ENCODE data around the gene DNAH2. TPM values are rescaled to one million over a fixed set of nuclear protein-coding genes. Genes with fewer than 3 reads are reported as not detected.

The DNAH2 gene
- total and polyA plus RNA-seq, 9 donors = 0.88 to 10.3 (median 2.5) TPM

DNA sequence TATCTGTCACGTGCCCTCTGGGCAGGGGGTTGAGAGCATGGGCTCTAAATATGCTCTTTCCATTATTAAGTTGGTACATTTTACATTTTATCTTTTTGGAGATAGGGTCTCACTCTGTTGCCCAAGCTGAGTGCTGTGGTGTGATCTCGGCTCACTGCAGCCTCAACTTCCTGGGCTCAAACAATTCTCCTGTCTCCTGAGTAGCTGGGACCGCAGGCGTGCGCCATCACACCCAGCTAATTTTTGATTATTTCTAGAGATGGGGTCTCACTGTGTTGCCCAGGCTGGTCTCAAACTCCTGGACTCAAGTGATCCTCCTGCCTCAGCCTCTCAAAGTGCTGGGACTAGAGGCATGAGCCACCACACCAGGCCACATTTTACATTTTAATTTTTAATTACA is 72.6 kb downstream of the DNAH2 start:
- no peaks in the 10 kb centered on the region for H3K36me3 ChIP-seq
- no peak for DNase-seq
- H3K9me3 ChIP-seq = no peaks in the 10 kb centered on the region
- TF ChIP-seq POLR2A (IDR thresholded peaks at IDR 0.05) (no peak), EP300 (IDR thresholded peaks at IDR 0.05) (no peak)
- TF ChIP-seq, protein P1, sequence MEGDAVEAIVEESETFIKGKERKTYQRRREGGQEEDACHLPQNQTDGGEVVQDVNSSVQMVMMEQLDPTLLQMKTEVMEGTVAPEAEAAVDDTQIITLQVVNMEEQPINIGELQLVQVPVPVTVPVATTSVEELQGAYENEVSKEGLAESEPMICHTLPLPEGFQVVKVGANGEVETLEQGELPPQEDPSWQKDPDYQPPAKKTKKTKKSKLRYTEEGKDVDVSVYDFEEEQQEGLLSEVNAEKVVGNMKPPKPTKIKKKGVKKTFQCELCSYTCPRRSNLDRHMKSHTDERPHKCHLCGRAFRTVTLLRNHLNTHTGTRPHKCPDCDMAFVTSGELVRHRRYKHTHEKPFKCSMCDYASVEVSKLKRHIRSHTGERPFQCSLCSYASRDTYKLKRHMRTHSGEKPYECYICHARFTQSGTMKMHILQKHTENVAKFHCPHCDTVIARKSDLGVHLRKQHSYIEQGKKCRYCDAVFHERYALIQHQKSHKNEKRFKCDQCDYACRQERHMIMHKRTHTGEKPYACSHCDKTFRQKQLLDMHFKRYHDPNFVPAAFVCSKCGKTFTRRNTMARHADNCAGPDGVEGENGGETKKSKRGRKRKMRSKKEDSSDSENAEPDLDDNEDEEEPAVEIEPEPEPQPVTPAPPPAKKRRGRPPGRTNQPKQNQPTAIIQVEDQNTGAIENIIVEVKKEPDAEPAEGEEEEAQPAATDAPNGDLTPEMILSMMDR (IDR thresholded peaks at IDR 0.05) = no peak
- no peak overlapping the region for H3K4me3 ChIP-seq
- no peak overlapping the region for H3K27ac ChIP-seq
- H3K4me1 ChIP-seq (ENCODE audit: insufficient read depth) = no peaks in the 10 kb centered on the region
- H3K27me3 ChIP-seq = no peaks in the 10 kb centered on the region
- intact Hi-C loops (cut with DNase I) = no loop called here
- 89 to 94% (median 91%) methylated on average over 5 of the region's 5 CpGs for WGBS, 3 donors

DNA sequence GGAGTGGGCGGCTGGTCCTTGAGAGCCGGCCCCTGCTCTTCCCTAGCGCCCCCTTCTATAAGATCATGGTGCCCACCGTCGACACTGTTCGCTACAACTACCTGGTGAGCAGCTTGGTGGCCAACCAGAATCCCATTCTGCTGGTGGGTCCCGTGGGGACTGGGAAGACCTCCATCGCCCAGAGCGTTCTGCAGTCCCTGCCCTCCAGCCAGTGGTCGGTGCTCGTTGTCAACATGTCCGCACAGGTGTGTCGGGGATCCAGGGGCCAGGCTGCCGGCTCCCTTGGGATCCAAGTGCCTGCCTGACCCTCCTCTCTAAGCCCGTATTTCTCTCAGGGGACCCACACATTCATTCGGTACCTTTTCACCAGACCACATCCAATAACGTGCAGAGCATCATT is 75.1 kb downstream of the DNAH2 start:
- no peak for DNase-seq
- no peak overlapping the region for H3K4me3 ChIP-seq
- H3K36me3 ChIP-seq = no peaks in the 10 kb centered on the region
- WGBS, 3 donors = 92 to 95% (median 94%) methylated on average over 17 of the region's 17 CpGs
- intact Hi-C loops (cut with DNase I) = no loop called here
- TF ChIP-seq, protein P1 (IDR thresholded peaks at IDR 0.05) = no peak
- TF ChIP-seq POLR2A (IDR thresholded peaks at IDR 0.05) (no peak), EP300 (IDR thresholded peaks at IDR 0.05) (no peak)
- H3K27me3 ChIP-seq = no peaks in the 10 kb centered on the region
- no peaks in the 10 kb centered on the region for H3K9me3 ChIP-seq
- no peaks in the 10 kb centered on the region for H3K4me1 ChIP-seq (ENCODE audit: insufficient read depth)
- no peak overlapping the region for H3K27ac ChIP-seq

DNA sequence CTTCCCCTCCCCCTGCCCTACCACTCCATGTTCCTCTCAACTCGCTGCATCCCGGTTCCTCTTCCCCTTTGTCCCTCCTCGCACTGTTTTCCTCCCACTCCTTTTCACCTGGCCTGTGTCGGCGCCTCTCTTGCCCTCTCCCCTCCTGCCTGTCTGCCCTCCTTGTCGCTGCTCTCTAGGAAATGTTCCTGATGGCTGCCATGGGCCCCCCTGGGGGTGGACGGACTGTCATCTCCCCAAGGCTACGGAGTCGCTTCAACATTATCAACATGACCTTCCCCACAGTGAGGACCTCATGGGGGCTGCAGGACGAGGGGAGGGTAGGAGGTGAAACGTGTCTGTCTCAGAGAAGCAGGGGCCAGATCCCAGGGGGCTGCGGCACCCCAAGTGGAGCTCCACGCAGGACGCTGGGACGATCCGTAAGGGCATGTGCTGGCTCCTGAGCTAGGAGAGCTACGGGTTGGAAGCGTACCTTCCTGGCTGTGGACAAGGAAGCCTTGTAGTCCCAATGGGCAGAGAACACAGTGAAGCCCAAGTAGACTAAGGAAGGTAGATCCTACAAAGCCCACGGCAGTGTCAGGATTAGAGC is 76.6 kb downstream of the DNAH2 start:
- intact Hi-C loops (cut with DNase I) = no loop called here
- DNase-seq = no peak
- H3K27ac ChIP-seq = no peak overlapping the region
- no peak for TF ChIP-seq EP300 (IDR thresholded peaks at IDR 0.05)
- no peaks in the 10 kb centered on the region for H3K36me3 ChIP-seq
- H3K27me3 ChIP-seq = no peaks in the 10 kb centered on the region
- no peak overlapping the region for H3K4me3 ChIP-seq
- 59 to 63% (median 60%) methylated on average over 19 of the region's 19 CpGs for WGBS, 3 donors
- no peaks in the 10 kb centered on the region for H3K9me3 ChIP-seq
- H3K4me1 ChIP-seq (ENCODE audit: insufficient read depth) = no peaks in the 10 kb centered on the region

DNA sequence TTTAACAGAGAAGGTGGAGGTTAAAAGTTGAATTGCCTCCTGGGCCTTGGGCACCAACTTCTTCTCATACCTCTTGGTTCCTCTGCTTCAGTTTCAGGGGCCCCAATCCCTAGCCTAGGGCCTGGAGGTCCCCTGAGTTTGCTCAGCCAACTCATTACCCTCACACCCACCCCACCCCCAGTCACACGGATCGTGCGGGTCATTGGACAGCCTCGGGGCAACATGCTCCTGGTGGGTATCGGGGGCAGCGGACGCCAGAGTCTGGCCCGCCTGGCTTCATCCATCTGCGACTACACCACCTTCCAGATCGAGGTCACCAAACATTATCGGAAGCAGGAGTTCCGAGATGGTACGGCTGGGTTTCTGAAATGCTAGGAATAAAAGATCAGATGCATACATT is 80.4 kb downstream of the DNAH2 start:
- Histone ChIP-seq H3K27me3 (no peaks in the 10 kb centered on the region), H3K4me1 (ENCODE audit: insufficient read depth) (no peaks in the 10 kb centered on the region), H3K4me3 (no peak overlapping the region), H3K27ac (no peak overlapping the region), H3K36me3 (no peaks in the 10 kb centered on the region), H3K9me3 (no peaks in the 10 kb centered on the region)
- TF ChIP-seq POLR2A (IDR thresholded peaks at IDR 0.05) (no peak), EP300 (IDR thresholded peaks at IDR 0.05) (no peak)
- TF ChIP-seq, protein P1 (IDR thresholded peaks at IDR 0.05) = no peak
- intact Hi-C loops (cut with DNase I) = no loop called here
- 90 to 93% (median 92%) methylated on average over 13 of the region's 13 CpGs for WGBS, 3 donors
- no peak for DNase-seq

DNA sequence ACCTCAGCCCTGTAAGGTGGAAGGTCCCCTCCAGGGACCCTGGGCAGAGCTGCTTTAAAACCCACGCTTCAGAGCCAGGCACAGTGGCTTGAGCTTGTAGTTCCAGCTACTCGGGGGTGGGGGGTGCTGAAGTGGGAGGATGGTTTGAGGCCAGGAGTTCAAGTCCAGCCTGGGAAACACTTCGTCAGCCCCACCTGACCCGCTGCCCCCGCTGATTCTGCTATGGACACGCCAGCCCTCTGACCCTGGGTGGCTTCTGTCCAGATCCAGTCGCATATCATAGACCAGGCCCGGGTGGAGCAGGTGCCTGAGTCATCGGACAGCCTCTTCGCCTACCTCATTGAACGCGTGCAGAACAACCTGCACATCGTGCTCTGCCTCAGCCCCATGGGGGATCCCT is 81.3 kb downstream of the DNAH2 start:
- no peaks in the 10 kb centered on the region for H3K27me3 ChIP-seq
- DNase-seq = no peak
- no peaks in the 10 kb centered on the region for H3K36me3 ChIP-seq
- intact Hi-C loops (cut with DNase I) = no loop called here
- TF ChIP-seq, protein P1 (IDR thresholded peaks at IDR 0.05) = no peak
- 70 to 79% (median 75%) methylated on average over 13 of the region's 13 CpGs for WGBS, 3 donors
- no peak overlapping the region for H3K4me3 ChIP-seq
- H3K4me1 ChIP-seq (ENCODE audit: insufficient read depth) = no peaks in the 10 kb centered on the region
- H3K27ac ChIP-seq = no peak overlapping the region
- H3K9me3 ChIP-seq = no peaks in the 10 kb centered on the region
